GM12873 (cell line): ENCODE measurements around the gene NEO1.

Experiments used
- CTCF ChIP-seq: IDR thresholded peaks from 2 replicates; pipeline ENCODE4 v1.5.1; 2012; ENCODE audit warnings: low read depth, mild to moderate bottlenecking, moderate library complexity, low read length, control low read depth; ENCODE audit not compliant: insufficient read depth; ENCODE audit errors: missing control alignments

Gene NEO1

GRCh38 chr15:73048624-73049295 is 3.5 kb upstream of the NEO1 start:
- TF ChIP-seq CTCF: no peak

DNA sequence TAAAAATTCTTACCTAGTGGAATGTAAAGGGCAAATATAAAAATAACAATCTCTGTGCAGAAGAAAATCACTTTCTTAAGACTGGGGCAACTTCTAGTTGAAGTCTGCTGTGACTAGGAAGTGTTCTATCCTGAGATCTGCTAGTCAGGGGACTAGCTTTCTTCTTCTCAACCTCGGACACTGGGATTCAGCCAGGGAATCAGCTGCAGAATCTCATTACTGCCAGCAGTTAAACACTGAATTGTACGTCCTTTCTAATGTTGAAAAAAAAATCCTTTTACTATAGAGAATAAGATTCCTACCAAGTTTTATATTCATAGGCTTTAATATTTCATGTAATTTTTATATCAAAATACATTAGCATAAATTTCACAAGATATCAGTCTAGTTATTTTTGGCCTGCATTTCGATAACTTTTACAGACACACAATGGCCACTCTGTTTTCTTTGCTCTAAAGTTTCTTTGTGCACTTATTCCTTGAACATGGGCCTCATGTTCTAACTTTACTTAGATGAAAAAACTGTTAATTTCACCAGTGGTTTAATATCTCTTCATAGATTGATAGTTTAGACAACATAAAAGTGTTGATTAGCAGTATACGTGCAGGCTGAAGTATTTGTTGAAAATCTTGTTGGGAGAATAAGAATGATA is 2.6 kb upstream of the NEO1 start:
- no peak for TF ChIP-seq CTCF

GRCh38 chr15:73050561-73051295 is 1.5 kb upstream of the NEO1 start:
- no peak for TF ChIP-seq CTCF

DNA sequence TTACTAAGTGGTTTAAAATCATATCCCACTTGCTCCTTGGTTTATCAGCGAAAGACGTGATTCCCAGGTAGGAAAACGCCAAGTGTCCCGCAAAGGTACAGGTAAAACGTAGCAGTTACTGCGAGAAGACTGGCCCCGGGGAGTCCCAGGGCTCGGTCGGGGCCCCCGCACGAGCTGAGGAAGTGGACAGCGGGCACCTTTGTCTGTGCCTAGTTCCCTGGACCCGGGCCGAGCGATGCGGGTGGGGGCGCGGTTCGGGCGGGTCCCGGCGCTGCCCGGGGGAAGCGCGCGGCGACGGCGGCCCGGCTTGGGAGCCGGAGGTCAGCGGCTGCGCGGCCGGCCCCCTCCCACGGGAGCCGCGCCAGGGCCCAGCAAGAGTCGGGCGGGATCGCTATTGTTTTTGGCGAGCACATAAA is 864 bp upstream of the NEO1 start:
- TF ChIP-seq CTCF: no peak

- peak; percentile 35 for TF ChIP-seq CTCF
Observed at GRCh38 chr15:73052653-73053397, 562 bp downstream of the NEO1 start.

DNA sequence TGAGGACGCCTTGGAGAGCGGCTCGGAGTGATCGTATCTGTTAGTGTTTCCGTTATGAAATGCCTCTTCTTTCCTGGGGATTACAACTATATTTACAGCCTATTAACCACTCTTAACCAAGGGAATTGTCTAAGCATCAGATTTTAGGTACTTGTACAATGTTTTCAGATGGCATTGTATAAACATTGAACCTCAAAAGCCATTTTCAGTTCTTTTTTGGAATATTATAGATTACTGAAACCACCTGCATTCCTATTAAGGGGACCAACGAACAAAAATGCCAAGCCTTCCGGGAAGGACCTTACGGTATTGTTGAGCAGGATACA is 1.1 kb downstream of the NEO1 start:
- TF ChIP-seq CTCF: no peak
